NCI-H2171 treated with DMSO at 0.1 percent for 48 hours (cell line): ENCODE measurements around the gene NUP210L.
"Not testable (repeated sequence)": the region's sequence is repeated elsewhere in the genome, so short reads cannot be mapped to it uniquely, and the experiment has no call there.

Experiments used
- DNase-seq: peaks from one replicate; lab custom pipeline; 2025; lab: John Stamatoyannopoulos, UW

NUP210L gene

DNA sequence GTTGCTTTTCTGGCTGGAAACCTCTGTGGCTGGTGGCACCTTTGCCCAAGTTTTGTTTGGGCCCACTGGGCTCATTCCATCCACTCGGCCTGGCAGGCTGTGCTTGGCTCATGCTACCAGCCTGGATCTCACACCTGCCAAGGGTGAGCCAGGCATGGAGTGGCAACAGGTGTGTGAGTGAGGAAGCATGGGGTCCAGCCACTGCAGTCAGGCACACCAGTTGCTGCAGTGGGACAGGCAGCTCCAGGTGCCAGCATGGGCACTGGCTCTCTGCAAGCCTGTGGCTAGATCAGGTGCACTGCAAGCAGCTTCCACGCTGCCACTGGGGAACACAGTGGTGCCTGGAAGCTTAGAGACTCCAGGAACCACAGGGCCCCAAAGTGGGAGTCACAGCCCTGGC, 57.0 kb downstream of the NUP210L start:
- no peak for DNase-seq

GRCh38 chr1:154095456-154096060, 59.3 kb downstream of the NUP210L start:
- DNase-seq, result no peak

GRCh38 chr1:154094411-154094810, 60.5 kb downstream of the NUP210L start:
- no peak for DNase-seq

DNA sequence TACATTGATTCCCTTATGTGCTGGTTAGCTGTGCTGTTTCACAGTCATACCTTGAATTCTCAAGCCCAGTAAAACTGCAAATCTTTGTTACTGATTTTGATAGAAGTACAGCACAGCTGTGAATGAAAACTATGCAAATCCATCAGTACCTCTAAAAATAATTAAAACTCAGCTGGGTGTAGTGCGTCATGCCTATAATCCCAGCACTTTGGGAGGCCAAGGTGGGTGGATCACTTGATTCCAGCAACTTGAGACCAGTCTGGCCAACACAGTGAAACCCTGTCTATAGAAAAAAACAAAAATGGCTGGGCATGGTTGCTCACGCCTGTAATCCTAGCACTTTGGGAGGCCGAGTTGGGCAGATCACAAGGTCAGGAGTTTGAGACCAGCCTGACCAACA, 61.2 kb downstream of the NUP210L start:
- no peak for DNase-seq

GRCh38 chr1:154091706-154092105, 63.2 kb downstream of the NUP210L start:
- no peak for DNase-seq

DNA sequence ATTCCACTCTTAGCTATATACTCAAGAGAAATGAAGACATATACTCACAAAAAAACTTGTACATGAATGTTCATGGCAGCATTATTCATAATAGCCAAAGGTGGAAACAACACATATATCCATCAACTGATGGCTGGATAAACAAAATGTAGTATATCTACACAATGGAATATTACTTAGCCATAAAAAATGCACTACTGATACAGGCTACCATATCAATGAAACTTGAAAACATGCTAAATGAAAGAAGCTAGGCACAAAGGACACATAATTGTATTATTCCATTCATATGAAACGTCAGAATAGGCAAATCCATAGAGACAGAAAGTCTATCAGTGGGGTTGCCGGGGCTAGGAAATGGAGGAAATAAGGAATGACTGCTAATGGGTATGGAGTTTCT, 67.3 kb downstream of the NUP210L start:
- no peak for DNase-seq

DNA sequence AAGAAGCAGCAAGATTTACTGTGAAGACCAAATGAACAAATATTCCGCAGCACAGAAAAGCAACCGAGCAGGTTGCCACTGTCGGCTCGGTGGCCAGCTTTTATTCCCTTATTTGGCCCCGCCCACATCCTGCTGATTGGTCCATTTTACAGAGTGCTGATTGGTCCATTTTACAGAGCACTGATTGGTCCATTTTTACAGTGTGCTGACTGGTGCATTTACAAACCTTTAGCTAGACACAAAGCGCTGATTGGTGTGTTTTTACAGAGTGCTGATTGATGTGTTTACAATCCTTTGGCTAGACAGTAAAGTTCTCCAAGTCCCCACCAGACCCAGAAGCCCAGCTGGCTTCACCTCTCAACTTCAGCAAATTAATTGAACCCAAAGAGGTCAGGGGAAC, 71.8 kb downstream of the NUP210L start:
- not testable (repeated sequence) for DNase-seq

DNA sequence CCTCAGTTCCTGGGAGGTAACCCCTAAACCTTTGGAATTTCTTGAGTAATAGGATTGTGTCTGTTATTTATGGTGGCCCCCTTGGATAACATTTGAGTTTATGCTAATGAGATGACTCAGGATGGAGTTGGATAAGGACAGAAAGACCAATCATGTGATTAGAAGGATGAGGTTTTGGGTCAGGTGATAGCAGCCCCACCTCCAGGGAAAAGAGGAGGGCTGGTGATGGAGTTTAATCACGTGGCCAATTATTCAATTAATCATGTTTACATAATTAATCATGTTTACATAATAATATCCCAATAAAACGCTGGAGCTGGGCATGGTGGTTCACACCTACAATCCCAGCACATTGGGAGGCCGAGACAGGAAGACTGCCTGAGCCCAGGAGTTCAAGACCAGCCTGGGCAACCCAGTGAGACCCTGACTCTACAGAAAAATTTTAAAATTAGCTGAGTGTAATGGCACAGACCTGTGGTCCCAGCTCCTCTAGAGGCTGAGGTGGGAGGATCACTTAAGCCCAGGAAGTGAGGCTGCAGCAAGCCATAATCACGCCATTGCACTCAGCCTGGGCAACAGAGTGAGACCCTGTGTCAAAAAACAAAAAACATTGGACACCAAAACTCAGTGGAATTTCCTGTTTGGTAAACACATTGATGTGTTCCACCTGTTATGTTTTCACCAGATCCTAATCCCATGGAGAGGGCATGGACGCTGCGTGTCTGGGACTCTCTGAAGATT, 73.3 kb downstream of the NUP210L start:
- no peak for DNase-seq

DNA sequence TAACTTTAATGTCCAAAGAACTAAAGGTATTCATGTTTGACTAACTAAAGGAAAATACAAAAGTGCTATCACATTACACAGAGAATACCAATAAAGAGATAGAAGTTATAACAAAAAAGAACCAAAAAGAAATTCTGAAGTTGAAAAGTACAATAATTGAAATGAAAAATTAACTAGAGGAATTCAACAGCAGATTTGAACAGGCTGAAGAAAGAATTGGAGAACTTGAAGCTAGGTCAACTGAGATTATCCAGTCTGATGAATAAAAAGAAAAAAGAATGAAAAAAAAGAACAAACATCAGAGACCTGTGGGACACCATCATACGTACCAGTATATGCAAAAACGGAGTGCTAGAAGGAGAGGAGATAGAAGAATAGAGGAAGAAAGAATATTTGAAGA, 78.5 kb downstream of the NUP210L start:
- no peak for DNase-seq

DNA sequence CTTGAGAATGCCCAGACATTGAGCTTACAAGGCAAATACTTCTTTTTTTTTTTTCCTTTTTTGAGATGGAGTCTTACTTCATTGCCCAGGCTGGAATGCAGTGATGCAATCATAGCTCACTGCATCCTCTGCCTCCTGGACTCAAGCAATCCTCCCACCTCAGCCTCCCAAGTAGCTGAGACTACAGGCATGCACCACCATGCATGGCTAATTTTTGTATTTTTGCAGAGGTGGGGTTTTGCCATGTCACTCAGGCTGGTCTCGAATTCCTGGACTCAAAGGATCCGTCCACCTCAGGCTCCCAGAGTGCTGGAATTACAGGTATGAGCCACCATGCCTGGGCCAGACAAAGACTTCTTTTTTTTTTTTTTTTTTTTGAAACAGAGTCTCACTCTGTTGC, 79.1 kb downstream of the NUP210L start:
- no peak for DNase-seq

GRCh38 chr1:154062309-154062708, 92.6 kb downstream of the NUP210L start:
- DNase-seq, result no peak

GRCh38 chr1:154047436-154047835, 107.4 kb downstream of the NUP210L start:
- not testable (repeated sequence) for DNase-seq

DNA sequence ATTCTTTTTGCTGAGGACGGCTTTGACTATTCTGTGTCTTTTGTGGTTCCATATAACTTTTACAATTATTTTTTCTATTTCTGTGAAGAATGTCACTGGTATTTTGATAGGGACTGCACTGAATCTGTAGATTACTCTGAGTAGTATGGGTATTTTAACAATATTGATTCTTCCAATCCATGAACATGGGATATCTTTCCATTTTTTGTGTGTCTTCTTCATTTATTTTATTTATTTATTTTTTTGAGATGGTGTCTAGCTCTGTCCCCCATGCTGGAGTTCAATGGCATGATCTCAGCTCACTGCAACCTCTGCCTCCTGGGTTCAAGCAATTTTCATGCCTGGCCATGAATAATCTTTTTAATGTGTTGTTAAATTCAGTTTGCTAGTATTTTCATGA, 121.2 kb downstream of the NUP210L start:
- DNase-seq, result not testable (repeated sequence)

DNA sequence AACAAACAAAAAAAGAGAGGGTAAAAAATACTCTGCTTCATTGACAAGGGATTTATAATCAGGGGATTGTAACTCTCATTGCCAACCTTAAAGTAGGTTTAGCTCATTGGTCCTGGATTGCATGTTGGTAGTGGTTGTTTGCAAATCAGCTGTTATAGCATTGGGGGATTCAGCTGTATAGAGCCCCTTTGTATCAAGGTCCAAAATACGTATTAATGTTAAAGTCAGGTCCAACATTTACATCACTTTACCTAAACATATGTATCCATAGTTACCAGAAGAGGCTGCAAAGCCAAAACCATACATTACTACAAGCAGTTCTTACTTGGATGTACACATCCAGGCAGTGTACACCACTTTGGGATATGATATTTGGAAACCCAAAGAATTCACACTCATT, 134.9 kb downstream of the NUP210L start:
- no peak for DNase-seq

DNA sequence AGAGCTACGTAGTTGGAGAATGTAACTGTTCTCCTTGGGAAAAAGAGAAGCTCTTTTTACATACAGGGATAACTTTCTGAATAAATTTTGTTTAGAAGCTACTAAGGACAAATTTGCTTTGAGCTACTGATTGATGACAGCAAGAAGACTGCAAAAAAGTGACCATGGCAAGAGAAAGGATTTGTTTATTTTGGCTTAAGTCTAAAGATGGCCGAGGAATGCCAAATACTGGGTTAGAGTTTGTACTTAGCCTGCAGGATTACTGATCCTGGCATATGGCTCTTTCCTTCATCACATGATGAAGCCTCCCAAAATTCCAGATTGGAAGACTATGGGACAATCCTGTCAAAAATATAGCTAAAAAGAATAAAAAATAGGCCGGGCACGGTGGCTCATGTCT, 135.6 kb downstream of the NUP210L start:
- DNase-seq, result no peak

DNA sequence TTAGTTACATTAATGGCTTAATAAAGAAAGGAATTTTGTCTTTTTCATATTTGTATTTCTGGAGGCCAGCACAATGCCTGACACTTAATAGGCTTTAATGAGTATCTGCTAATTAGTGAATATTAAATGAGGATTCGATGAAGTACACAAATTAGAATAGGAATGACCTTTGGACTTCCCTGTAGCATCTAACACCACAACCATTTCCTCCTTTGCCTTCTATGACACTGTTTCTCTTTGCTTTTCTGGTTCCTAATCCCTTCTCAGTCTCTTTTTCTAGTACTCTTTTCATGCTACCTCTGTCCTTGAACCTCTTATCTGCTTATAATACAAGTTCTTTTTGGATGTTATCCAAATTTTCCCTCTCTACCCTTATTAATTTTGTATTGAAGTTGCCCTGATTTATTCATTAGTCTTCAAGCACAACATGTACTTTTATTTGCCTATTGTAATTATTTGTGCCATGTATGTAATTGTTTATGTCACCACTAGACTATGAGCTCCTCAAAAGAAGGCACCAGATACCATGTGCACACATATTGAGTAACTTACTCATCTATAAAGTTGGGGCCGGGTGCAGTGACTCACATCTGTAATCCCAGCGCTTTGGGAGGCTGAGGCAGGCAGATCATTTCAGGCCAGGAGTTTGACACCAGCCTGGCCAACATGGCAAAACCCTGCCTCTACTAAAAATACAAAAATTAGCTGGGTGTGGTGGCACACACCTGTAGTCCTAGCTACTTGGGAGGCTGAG, 140.5 kb downstream of the NUP210L start:
- no peak for DNase-seq

- not testable (repeated sequence) for DNase-seq
These were observed 142.3 kb downstream of the NUP210L start for GRCh38 chr1:154012543-154012942.

DNA sequence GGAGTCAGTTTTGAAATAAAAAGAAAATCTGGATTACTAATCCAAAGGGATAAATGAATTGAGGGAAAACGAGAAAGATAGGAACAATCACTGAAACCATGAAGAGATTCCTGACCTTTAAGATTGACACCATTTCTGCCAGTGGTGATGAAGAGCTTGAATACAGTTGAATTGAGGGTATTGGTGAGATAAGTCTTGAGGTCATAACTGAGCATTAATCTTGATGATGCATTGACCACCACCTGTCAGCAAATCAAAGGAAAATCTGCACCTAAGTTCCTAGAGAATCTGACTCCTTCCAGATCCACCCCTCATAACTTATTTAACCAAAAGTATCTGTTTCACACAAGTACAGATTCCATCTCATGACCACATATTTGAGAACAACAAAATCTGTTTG, 142.7 kb downstream of the NUP210L start:
- DNase-seq, result no peak

DNA sequence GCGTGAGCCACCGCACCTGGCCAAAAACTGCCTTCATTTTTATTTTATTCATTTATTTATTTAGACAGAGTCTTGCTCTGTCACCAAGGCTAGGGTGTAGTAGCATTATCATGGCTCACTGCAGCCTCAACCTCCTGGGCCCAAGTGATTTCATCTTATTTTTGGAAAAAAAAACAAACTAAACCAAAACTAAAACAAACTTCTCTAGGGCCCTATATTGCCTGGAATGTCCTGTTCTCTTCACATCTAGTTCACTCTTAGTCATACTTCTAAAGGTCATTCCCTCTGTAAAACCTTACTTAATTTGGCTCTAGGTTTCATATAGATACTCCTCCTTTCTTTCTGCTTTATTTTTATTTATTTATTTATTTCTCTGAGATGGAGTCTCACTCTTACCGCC, 148.7 kb downstream of the NUP210L start:
- DNase-seq, result no peak

GRCh38 chr1:154000420-154000819, 154.5 kb downstream of the NUP210L start:
- DNase-seq, result no peak

DNA sequence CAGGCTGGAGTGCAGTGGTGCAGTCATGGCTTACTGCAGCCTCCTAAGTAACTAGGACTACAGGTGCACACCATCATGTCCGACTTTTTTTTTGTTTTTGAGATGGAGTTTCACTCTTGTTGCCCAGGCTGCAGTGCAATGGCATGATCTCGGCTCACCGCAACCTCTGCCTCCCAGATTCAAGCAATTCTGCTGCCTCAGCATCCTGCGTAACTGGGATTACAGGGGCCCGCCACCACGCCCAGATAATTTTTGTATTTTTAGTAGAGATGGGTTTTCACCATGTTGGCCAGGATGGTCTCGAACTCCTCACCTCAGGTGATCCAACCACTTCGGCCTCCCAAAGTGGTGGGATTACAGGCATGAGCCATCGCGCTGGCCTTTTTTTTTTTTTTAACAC, 158.0 kb downstream of the NUP210L start:
- not testable (repeated sequence) for DNase-seq

DNA sequence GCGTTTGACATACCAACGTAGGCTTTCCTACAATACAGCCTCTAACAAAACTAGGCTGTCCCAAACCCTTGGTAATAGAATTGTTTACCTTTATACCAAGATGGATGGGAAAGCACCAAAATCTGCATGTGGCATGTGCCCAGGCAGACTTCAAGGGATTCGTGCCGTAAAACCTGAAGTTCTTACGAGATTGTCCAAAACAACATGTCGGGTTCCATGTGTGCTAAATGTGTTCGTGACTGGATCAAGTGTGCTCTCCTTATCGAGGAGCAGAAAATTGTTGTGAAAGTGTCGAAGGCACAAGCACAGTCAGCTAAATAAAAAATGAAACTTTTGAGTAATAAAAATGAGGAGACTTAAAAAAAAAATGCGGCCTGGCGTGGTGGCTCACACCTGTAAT, 159.2 kb downstream of the NUP210L start:
- DNase-seq, result no peak

DNA sequence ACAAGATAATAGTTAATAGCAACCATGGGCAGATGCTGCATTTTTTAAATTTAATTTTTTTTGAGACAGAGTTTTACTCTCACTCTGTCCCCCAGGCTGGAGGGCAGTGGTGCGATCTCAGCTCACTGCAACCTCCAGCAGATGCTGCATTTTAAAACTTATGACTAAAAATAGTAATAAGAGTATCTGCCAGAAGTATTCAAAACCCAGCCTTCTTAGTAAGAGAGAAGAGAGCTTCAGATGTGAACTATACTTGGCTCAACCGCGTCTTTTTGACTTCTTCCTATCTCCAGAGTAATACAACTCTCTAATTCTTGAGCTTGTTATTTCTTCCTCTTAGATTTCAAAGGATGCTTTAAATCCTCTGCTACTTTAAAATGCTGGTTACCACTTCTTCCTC, 159.7 kb downstream of the NUP210L start:
- no peak for DNase-seq
